ENCODE data around the gene SGTB.
A peak's percentile ranks its signal among the peaks of the same experiment; 100 is the strongest.

Gene SGTB, protein sequence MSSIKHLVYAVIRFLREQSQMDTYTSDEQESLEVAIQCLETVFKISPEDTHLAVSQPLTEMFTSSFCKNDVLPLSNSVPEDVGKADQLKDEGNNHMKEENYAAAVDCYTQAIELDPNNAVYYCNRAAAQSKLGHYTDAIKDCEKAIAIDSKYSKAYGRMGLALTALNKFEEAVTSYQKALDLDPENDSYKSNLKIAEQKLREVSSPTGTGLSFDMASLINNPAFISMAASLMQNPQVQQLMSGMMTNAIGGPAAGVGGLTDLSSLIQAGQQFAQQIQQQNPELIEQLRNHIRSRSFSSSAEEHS

GRCh38 chr5:65721720-65722574 lies at the start of gene SGTB, which contains the start of gene NLN:
Gene SGTB, minus strand, starts transcription at chr5:65722109. Its CDS starts 1,302 bp downstream, at chr5:65720807.
Gene NLN, plus strand, starts transcription at chr5:65722205. Its CDS starts 169 bp downstream, at chr5:65722374.
- DNase-seq (ENCODE audit: low read depth): peak; percentile 76

DNA sequence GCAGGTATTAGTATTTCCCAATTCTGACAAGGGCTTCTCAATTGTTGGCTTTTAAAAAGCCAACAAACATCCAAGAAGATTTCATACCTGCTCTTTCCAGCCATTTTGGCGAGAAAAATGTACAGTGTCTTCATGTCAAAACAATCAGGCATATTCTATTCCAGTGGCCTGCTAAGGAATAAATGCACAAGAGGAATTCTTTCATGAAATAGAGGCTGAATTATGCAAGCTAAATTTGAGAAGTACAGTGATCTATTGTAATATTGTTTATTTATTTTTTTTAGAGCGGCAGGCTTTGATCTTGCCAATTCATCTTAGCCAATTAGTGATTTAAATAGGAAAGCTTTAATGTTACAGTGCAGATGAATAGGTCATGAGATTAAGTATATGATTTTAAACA lies 49.4 kb upstream of the SGTB start:
- DNase-seq (ENCODE audit: low read depth): no peak

- peak; percentile 70 for DNase-seq (ENCODE audit: low read depth)
Observed at GRCh38 chr5:65769539-65769938, 47.6 kb upstream of the SGTB start.

DNA sequence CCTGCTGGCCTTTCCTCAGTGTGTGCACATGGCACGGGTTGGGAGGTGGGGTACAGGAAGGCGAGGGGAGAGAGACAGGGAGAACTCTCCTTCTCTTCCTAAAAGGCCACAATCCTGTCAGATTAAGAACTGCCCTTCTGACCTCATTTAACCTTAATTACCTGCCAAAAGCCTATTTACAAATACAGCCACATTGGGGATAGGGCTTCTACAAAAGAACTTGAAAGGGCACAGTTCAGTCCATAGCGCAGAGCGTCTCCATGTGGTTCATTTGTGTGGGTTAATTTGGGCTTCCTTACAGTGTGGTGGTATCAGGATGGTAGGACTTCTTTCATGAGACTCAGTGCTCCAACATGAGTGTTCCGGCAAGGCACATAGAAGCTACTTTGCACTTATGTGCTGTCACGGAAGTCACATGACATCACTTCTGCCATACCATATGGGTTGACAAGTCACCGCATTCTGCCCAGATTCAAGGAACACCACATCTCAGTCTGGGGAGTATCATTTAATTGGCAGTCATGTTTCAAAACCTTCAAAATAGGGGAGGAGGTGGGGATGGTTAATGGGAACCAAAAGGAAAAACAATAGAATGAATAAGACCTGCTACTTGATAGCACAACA lies 46.9 kb upstream of the SGTB start:
- no peak for DNase-seq (ENCODE audit: low read depth)

- no peak for DNase-seq (ENCODE audit: low read depth)
Observed at GRCh38 chr5:65767565-65767964, 45.7 kb upstream of the SGTB start.

DNA sequence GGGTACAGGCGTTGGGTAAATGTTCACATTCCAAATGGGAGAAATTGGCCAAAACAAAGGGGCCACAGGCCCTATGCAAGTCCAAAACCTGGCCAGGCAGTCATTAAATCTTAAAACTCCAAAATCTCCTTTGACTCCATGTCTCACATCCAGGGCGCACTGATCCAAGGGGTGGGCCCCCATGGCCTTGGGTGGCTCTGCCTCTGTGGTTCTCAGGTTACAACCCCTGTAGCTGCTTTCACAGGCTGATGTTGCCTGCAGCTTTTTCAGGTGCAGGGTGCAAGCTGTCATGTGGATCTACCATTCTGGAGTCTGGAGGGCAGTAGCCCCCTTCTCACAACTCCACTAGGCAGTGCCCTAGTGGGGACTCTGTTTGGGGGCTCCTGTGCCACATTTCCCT lies 44.9 kb upstream of the SGTB start:
- no peak for DNase-seq (ENCODE audit: low read depth)

GRCh38 chr5:65766175-65766574 lies 44.3 kb upstream of the SGTB start:
- DNase-seq (ENCODE audit: low read depth): no peak

- no peak for DNase-seq (ENCODE audit: low read depth)
Observed at GRCh38 chr5:65765582-65765981, 43.7 kb upstream of the SGTB start.

- no peak for DNase-seq (ENCODE audit: low read depth)
Observed at GRCh38 chr5:65762234-65762633, 40.3 kb upstream of the SGTB start.

GRCh38 chr5:65760504-65761275 lies 38.8 kb upstream of the SGTB start:
- DNase-seq (ENCODE audit: low read depth): peak; percentile 57

GRCh38 chr5:65758546-65759144 lies 36.7 kb upstream of the SGTB start:
- DNase-seq (ENCODE audit: low read depth): no peak

DNA sequence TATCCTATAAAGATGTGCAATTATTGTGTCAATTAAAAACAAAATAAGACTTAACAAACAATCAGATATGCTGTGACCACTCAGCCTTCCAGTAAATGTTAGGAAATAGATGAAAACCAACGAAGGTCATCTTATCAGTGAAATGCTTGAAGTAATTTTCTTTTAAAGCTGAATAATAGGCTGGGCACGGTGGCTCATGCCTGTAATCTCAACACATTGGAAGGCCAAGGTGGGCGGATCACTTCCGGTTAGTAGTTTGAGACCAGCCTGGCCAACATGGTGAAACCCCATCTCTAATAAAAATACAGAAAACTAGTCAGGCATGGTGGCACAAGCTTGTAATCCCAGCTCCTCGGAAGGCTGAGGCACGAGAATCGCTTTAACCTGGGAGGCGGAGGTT lies 31.3 kb upstream of the SGTB start:
- DNase-seq (ENCODE audit: low read depth): no peak

- no peak for DNase-seq (ENCODE audit: low read depth)
Observed at GRCh38 chr5:65750938-65751337, 29.0 kb upstream of the SGTB start.

GRCh38 chr5:65749956-65750355 lies 28.0 kb upstream of the SGTB start:
- no peak for DNase-seq (ENCODE audit: low read depth)

DNA sequence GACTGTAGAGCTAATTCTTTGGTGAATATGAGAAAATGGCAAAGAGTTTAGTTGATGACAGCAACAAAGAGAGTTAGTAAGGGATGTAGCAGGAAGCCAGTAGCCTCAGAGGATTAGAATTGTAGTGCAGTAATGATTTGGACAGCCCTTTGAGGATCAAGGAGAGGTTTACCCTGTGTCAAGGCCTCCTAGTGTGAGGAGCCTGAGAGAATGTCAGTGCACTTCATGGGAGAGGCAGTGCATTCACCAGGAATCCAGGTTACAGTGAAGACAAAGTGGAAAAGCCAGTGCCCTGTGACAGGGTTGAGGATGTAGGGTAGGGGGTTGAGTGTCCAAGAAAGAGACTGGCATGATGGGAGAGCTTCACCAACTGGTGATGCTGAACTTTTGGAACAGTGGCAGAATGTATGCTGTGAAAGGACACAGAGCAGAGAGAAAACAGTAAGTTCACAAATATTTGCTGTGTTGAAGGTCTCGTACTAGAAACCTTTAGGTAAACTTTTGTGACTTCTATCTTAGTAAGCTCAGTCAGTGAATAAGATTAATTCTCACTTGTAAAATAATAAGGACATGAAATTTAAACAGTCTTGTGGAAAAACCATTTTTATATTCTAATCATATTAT lies 27.4 kb upstream of the SGTB start:
- no peak for DNase-seq (ENCODE audit: low read depth)

DNA sequence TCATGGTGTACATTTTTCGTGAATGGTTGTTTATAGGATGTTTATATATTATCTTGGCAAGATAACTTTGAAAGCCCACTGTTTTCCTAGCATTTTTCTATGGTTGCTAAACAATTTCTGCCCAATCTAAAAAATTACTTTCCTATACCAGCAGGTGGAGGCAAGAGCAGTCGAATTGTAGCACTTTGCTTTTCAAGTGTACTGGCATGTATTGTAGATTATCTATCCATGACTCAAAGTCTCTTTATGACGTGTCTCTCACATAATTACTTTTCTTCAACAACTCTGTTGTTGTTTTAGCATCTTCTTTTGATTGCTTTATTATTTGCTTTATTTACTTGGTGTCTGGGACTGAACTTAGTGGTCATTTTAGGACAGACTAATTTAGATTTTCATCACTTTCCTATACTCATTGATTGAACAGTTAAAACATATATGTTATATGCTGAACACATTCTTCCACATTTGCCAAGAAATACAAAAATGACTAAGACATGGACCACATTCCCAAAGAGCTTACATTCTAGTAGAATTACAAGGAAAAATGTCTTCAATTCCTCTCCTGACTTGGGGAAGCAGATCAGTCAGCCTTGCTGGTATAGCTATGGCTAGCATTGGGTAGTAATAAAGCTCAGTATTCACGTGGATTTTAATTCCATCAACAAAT lies 20.8 kb upstream of the SGTB start:
- peak; percentile 69 for DNase-seq (ENCODE audit: low read depth)

GRCh38 chr5:65739162-65739561 lies 17.3 kb upstream of the SGTB start:
- no peak for DNase-seq (ENCODE audit: low read depth)

- DNase-seq (ENCODE audit: low read depth): no peak
Observed at GRCh38 chr5:65738305-65738704, 16.4 kb upstream of the SGTB start.

- no peak for DNase-seq (ENCODE audit: low read depth)
Observed at GRCh38 chr5:65737842-65738241, 15.9 kb upstream of the SGTB start.

- DNase-seq (ENCODE audit: low read depth): no peak
Observed at GRCh38 chr5:65736011-65736410, 14.1 kb upstream of the SGTB start.

GRCh38 chr5:65734921-65735320 lies 13.0 kb upstream of the SGTB start:
- DNase-seq (ENCODE audit: low read depth): no peak
